Small intestine (tissue), 16 donors: ENCODE data around the gene IFNA21. TPM values are rescaled to one million over a fixed set of nuclear protein-coding genes. Genes with fewer than 3 reads are reported as not detected.
"Not testable (repeated sequence)": the region's sequence is repeated elsewhere in the genome, so short reads cannot be mapped to it uniquely, and the experiment has no call there.

ENCODE experiments used
- DNase-seq, 2 donors: peaks; one replicate each; pipeline versions ENCODE4 v3.0.0 to v3.0.0-alpha.2; 2013
- FAIRE-seq: peaks from 2 replicates; lab custom pipeline; 2012; peaks lifted over from hg19 to GRCh38; lab: Jason Lieb, UNC
- H3K27ac ChIP-seq, 3 donors: one replicate each; pipeline ENCODE4 v1.5.1; 2013; ENCODE audit warnings: low read length in 2 of 3, mild to moderate bottlenecking in 2 of 3, control low read depth in 1 of 3, inconsistent platforms in 1 of 3, low read depth in 1 of 3, moderate library complexity in 1 of 3
- H3K27me3 ChIP-seq, 3 donors: one replicate each; pipeline ENCODE4 v1.6.1; 2013; ENCODE audit warnings: low read length in 3 of 3, inconsistent platforms in 1 of 3; ENCODE audit not compliant: control insufficient read depth in 3 of 3, insufficient read depth in 3 of 3
- H3K36me3 ChIP-seq, 3 donors: one replicate each; pipeline ENCODE4 v1.6.1; 2013; ENCODE audit warnings: low read length in 3 of 3, inconsistent platforms in 1 of 3, low read depth in 1 of 3, mild to moderate bottlenecking in 1 of 3, moderate library complexity in 1 of 3; ENCODE audit not compliant: control insufficient read depth in 3 of 3, insufficient read depth in 2 of 3
- H3K4me1 ChIP-seq, 3 donors: one replicate each; pipeline ENCODE4 v1.6.1; 2013; ENCODE audit warnings: low read length in 2 of 3, inconsistent platforms in 1 of 3, low read depth in 1 of 3, mild to moderate bottlenecking in 1 of 3, moderate library complexity in 1 of 3; ENCODE audit not compliant: control insufficient read depth in 3 of 3, insufficient read depth in 2 of 3
- H3K4me3 ChIP-seq, 3 donors: one replicate each; pipeline ENCODE4 v1.5.1; 2013; ENCODE audit warnings: low read length in 3 of 3, control low read depth in 1 of 3, inconsistent platforms in 1 of 3, low read depth in 1 of 3, mild to moderate bottlenecking in 1 of 3, moderate library complexity in 1 of 3
- H3K9me3 ChIP-seq, 2 donors: one replicate each; pipeline ENCODE4 v1.6.1; 2013; ENCODE audit warnings: low read depth in 1 of 2, low read length in 1 of 2; ENCODE audit not compliant: control insufficient read depth in 2 of 2, insufficient read depth in 1 of 2
- WGBS, 3 donors: extraction: QIAGEN DNeasy Blood & Tissue Kit; methylation state at CpG; one replicate each; pipeline ENCODE4 v1.1.7; 2013; 5-methylcytosine and 5-hydroxymethylcytosine counted together
- long read RNA-seq, 10 donors: transcript quantifications; one replicate each; lab custom pipeline, GENCODE V29; 2026
- polyA plus RNA-seq, 4 donors: library from polyadenylated mRNA; stranded (reverse) in 3 of 4; unstranded in 1 of 4; fragments of 200-250 nt in 3 of 4; fragments of 120-200 nt in 1 of 4; gene quantifications; one replicate each; pipeline versions ENCODE4 v1.2.1 to v1.2.3, GENCODE V29; 2013
- donor health status: healthy with polysubstance abuse.
- donor health status: control.
- donor health status: control.
- donor health status: Bipolar disorder and iron deficiency.
- donor health status: healthy.

IFNA21 gene
- not detected for polyA plus RNA-seq
- long read RNA-seq, donor 1: 0 reads
- long read RNA-seq, donor 2: 0 reads
- long read RNA-seq, donor 3: 0 reads
- long read RNA-seq, donor 4: 0 reads
- long read RNA-seq, donor 5: 0 reads
- long read RNA-seq, donor 6: 0 reads
- long read RNA-seq, donor 7: 0 reads
- long read RNA-seq, donor 8: 0 reads
- long read RNA-seq, donor 9: 0 reads
- long read RNA-seq, donor 10: 0 reads

- 29 to 68% (median 36%) methylated on average over 2 of the region's 2 CpGs for WGBS, 3 donors
- not testable (repeated sequence) for FAIRE-seq
These were observed at the start of gene IFNA21 for GRCh38 chr9:21166560-21166959. TSS of gene IFNA21 (minus strand) at chr9:21166660. CDS start at chr9:21166612, 48 bp downstream.

GRCh38 chr9:21213411-21214326, 47.2 kb upstream of the IFNA21 start:
- not testable (repeated sequence) for FAIRE-seq, H3K36me3 ChIP-seq, H3K27ac ChIP-seq, H3K27me3 ChIP-seq, H3K4me1 ChIP-seq, H3K4me3 ChIP-seq, H3K9me3 ChIP-seq
- WGBS, 3 donors: 32 to 52% (median 41%) methylated on average over 4 to 5 of the region's 5 CpGs
- DNase-seq: peak in 1 of 2 donors; percentile 2

More at GRCh38 chr9:21166560-21166959, at the start of gene IFNA21:
- not testable (repeated sequence) for H3K27me3 ChIP-seq, H3K4me1 ChIP-seq, H3K9me3 ChIP-seq, H3K4me3 ChIP-seq, DNase-seq, H3K27ac ChIP-seq, H3K36me3 ChIP-seq

- not testable (repeated sequence) for FAIRE-seq, H3K36me3 ChIP-seq, H3K27me3 ChIP-seq, H3K27ac ChIP-seq, H3K4me3 ChIP-seq, H3K4me1 ChIP-seq, H3K9me3 ChIP-seq, DNase-seq
- WGBS, 3 donors: 65 to 69% (median 66%) methylated on average over 2 of the region's 2 CpGs
These were observed 45.7 kb upstream of the IFNA21 start for GRCh38 chr9:21212160-21212559.

GRCh38 chr9:21210782-21211181, 44.3 kb upstream of the IFNA21 start:
- WGBS, 3 donors: 92 to 94% (median 93%) methylated on average over 2 of the region's 2 CpGs

GRCh38 chr9:21210311-21210710, 43.9 kb upstream of the IFNA21 start:
- DNase-seq: no peak
- no peak for FAIRE-seq

More at GRCh38 chr9:21210782-21211181, 44.3 kb upstream of the IFNA21 start:
- not testable (repeated sequence) for H3K9me3 ChIP-seq, FAIRE-seq, H3K4me1 ChIP-seq, H3K4me3 ChIP-seq, H3K27ac ChIP-seq, H3K27me3 ChIP-seq, DNase-seq, H3K36me3 ChIP-seq

GRCh38 chr9:21207043-21207442, 40.6 kb upstream of the IFNA21 start, which contains the start of gene IFNA10:
TSS of gene IFNA10 (minus strand) at chr9:21207143. CDS start at chr9:21207097, 46 bp downstream.
- 72 to 88% (median 75%) methylated on average over 3 of the region's 3 CpGs for WGBS, 3 donors
- not testable (repeated sequence) for H3K4me1 ChIP-seq, H3K36me3 ChIP-seq, H3K27ac ChIP-seq, H3K4me3 ChIP-seq, H3K9me3 ChIP-seq, DNase-seq, H3K27me3 ChIP-seq
- FAIRE-seq: peak; percentile 95

More at GRCh38 chr9:21210311-21210710, 43.9 kb upstream of the IFNA21 start:
- Histone ChIP-seq H3K9me3 (no peaks in the 10 kb centered on the region), H3K4me3 (no peak overlapping the region), H3K27ac (no peak overlapping the region), H3K36me3 (no peaks in the 10 kb centered on the region), H3K4me1 (no peaks in the 10 kb centered on the region), H3K27me3 (no peaks in the 10 kb centered on the region)
- 87 to 94% (median 93%) methylated on average over 7 of the region's 7 CpGs for WGBS, 3 donors

- no peak for DNase-seq
- Histone ChIP-seq H3K27me3 (no peaks in the 10 kb centered on the region), H3K36me3 (no peaks in the 10 kb centered on the region), H3K4me3 (no peak overlapping the region), H3K9me3 (no peaks in the 10 kb centered on the region), H3K27ac (no peak overlapping the region), H3K4me1 (no peaks in the 10 kb centered on the region)
- no peak for FAIRE-seq
These were observed 38.7 kb upstream of the IFNA21 start for GRCh38 chr9:21205204-21205603.

- H3K27ac ChIP-seq, H3K4me3 ChIP-seq, H3K9me3 ChIP-seq, H3K36me3 ChIP-seq, H3K27me3 ChIP-seq, FAIRE-seq, DNase-seq, H3K4me1 ChIP-seq: not testable (repeated sequence)
- WGBS, 3 donors: 49 to 67% (median 57%) methylated on average over 4 of the region's 4 CpGs
These were observed 35.6 kb upstream of the IFNA21 start, which contains the start of gene IFNA7 for GRCh38 chr9:21202105-21202504. TSS of gene IFNA7 (minus strand) at chr9:21202205. CDS start at chr9:21202165, 40 bp downstream.
